MM.1S (cell line): Measurements from ENCODE around the gene VEGFC.

Experiments used
- EZH2 ChIP-seq: fragments of 300-600 bp; sonication (generic); optimal IDR thresholded peaks from 2 replicates; pipeline ENCODE3; 2017; ENCODE audit warnings: low read depth, mild to moderate bottlenecking, antibody characterized with exemption, low read length, mixed read lengths
- EZH2phosphoT487 ChIP-seq: fragments of 300-600 bp; sonication (generic); IDR thresholded peaks from 2 replicates; pipeline ENCODE4 v1.6.1; 2018; ENCODE audit warnings: antibody characterized with exemption, low read length
- TF ChIP-seq, protein P1 (sequence below): fragments of 300-600 bp; sonication (generic); IDR thresholded peaks from 2 replicates; pipeline ENCODE4 v1.5.1; 2016; ENCODE audit warnings: antibody characterized with exemption, low read length, mixed read lengths

DNA sequence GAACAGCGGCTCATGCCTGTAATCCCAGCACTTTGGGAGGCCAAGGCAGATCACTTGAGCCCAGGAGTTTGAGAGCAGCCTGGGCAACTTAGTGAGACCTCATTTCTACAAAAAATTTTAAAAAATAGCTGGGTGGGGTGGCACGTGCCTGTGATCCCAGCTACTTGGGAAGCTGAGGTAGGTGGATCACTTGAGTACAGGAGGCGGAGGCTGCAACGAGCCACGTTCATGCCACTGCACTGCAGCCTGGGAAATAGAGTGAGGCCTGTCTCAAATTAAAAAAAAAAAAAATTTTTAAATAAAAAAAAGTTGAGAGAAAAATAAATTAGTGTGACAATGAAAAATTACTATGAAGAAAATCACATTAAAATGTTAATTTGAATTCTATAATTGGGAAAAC, 10.5 kb downstream of the VEGFC start:
- TF ChIP-seq, protein P1, sequence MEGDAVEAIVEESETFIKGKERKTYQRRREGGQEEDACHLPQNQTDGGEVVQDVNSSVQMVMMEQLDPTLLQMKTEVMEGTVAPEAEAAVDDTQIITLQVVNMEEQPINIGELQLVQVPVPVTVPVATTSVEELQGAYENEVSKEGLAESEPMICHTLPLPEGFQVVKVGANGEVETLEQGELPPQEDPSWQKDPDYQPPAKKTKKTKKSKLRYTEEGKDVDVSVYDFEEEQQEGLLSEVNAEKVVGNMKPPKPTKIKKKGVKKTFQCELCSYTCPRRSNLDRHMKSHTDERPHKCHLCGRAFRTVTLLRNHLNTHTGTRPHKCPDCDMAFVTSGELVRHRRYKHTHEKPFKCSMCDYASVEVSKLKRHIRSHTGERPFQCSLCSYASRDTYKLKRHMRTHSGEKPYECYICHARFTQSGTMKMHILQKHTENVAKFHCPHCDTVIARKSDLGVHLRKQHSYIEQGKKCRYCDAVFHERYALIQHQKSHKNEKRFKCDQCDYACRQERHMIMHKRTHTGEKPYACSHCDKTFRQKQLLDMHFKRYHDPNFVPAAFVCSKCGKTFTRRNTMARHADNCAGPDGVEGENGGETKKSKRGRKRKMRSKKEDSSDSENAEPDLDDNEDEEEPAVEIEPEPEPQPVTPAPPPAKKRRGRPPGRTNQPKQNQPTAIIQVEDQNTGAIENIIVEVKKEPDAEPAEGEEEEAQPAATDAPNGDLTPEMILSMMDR = no peak
- TF ChIP-seq EZH2 (no peak), EZH2phosphoT487 (no peak)
